Measurements from ENCODE around the gene CXCL13.

DNA sequence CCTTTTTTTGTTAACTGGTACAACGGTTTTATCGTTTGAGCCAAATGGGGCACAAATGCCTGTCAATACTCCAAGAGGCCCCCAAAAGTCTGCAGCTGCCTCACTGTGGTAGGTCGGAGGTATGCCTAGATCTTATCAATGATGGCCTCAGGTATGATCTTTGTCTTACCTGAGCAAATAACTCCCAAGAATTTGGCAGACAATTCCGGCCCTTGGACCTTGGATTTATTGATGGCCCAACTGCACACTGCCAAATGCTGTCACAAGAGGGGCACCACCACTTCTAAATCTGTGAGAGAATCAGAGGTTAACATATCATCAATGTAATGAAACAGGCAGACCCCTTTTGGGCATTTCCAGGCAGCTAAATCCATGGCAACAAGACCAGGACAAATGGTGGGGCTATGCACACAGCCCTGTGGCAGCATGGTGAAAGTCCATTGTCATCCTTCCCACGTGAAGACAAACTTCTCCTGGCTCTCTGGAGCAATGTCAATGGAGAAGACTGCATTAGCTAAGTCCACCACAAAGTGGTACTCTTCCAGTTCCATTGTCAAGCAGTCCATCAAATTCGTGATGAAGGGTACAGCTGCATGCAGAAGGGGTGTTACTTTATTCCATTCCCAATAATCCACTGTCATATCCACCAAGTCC lies 28.6 kb downstream of the CXCL13 start:
- TF ChIP-seq EZH2phosphoT487 (IDR thresholded peaks at IDR 0.05; ENCODE audit: insufficient read depth, low read depth) = no peak
- TF ChIP-seq EZH2 (IDR thresholded peaks at IDR 0.05; ENCODE audit: insufficient read depth, poor library complexity, severe bottlenecking) = no peak
